HG03066 (cell line): ENCODE results near the gene PTPRE.
A peak's percentile ranks its signal among the peaks of the same experiment; 100 is the strongest.

Experiments
- ATAC-seq: cut with Tn5 transposase; IDR thresholded peaks from one replicate; pipeline ENCODE4 v1.9.1; 2021; ENCODE audit warnings: low read depth; ENCODE audit not compliant: unreplicated experiment

Gene PTPRE

GRCh38 chr10:128036746-128037543 is 130.0 kb downstream of the PTPRE start:
- no peak for ATAC-seq

DNA sequence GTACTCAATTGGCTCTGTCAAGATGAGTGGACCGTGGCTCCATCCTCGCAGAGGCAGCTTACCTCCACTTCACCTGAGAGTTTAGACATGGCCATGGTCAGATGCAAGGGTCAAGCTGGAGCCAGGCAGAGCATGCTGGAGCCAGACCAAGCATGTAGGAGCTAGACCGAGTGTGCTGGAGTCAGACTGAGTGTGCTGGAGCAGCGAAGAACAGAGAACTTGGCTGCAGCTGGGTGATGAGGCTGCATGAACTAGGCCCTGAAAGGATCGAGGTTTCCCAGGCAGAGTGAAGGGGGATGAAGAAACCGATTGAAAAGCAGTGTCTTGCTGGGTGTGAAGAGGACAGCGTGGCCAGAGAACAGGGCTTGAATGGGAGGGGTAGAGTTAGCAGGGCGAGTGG is 133.2 kb downstream of the PTPRE start:
- no peak for ATAC-seq

GRCh38 chr10:128040681-128041080 is 133.8 kb downstream of the PTPRE start:
- no peak for ATAC-seq

GRCh38 chr10:128042131-128042610 is 135.3 kb downstream of the PTPRE start:
- no peak for ATAC-seq

DNA sequence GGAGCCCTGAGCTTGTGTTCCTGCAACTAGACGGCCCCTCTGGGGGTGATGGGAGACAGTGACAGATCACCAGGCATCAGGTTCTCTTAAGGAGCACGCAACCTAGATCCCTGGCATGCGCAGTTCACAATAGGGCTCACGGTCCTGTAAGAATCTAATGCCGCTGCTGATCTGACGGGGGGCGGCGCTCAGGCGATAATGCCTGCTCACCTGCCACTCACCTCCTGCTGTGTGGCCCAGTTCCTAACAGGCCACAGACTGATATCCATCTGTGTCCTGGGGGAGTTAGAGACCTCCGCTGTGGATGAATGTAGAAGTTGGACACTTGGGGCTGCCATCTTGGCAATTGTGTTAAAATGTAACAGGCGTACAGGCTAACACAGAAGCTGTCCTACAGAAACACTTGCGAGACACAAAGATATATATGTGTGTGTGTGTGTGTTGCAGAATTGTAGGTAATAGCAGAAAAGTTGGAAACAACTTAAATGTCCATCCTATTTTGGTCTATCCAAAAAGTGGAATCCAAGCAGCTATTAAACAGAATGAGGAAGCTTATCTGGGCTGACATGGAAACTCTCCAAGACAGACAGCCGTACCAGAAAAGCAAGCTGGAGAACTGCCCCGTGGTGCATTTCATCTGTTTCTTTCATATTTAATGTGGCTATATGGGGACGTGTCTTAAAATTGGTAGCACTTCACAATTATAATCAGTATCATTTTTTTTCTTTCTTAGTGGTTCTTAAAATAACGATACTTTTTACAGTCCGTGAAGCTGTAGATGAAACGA is 136.5 kb downstream of the PTPRE start:
- ATAC-seq: no peak

DNA sequence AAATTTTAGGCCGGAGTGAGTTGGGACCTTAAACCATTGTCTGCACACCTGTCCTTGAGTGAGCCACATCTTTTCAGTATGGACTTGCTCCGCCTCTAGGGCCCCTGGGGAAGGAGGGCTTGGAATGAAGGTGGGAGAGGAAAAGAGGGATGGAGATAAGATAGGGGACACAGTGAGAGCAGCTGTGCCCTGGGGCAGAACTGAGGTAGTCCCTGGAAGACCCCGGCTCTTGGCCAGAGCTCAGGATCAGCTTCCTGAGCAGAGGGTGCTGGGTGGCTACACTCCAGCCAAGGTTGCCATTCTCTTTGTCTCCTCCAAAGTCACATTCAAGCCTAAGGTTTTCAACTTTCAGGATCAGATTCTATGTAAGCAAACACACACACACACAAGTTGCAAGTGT is 137.3 kb downstream of the PTPRE start:
- no peak for ATAC-seq

DNA sequence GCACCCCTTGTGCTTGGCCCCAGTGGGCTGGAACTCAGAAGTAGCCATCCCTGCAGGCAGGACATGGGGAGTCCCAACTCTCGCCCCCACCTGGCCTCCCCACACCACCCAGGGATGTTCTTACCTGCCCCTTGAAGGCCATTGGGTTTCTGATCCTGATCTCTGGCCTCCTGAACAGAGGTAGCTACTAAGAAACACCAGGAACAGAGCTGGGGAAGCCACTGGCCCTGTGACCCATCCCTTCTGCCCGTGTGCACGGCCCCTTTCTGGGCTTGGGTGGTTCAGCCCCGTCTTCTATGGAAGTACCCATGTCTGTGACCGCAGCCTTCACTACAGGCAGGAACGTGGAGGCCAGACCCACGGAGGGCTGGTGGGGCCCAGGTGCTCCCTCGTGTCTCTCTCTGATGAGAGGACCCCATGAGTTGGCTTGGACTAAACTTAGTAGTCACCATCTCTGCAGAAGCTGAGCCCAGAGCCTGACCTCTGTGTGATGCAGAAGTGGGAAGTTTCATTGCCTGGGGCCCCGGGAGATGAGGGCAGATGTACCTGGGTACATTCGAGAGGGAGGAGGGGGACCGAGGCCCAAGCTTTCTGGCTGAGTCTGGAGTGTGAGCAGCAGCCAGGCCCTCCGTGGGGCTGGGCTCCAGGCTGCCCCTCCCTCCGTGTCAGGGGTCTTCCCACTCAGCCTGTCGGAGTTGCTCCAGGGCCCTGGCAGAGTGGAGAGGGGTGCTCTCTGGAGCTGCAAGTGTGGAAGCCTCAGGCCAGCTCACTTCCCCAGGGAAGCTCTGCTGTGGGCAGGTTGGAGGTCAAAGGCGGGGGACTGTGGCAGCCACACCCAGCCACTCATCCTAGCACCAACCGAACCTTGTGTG is 138.3 kb downstream of the PTPRE start:
- no peak for ATAC-seq

- ATAC-seq: no peak
These were observed 138.9 kb downstream of the PTPRE start for GRCh38 chr10:128045833-128046120.

DNA sequence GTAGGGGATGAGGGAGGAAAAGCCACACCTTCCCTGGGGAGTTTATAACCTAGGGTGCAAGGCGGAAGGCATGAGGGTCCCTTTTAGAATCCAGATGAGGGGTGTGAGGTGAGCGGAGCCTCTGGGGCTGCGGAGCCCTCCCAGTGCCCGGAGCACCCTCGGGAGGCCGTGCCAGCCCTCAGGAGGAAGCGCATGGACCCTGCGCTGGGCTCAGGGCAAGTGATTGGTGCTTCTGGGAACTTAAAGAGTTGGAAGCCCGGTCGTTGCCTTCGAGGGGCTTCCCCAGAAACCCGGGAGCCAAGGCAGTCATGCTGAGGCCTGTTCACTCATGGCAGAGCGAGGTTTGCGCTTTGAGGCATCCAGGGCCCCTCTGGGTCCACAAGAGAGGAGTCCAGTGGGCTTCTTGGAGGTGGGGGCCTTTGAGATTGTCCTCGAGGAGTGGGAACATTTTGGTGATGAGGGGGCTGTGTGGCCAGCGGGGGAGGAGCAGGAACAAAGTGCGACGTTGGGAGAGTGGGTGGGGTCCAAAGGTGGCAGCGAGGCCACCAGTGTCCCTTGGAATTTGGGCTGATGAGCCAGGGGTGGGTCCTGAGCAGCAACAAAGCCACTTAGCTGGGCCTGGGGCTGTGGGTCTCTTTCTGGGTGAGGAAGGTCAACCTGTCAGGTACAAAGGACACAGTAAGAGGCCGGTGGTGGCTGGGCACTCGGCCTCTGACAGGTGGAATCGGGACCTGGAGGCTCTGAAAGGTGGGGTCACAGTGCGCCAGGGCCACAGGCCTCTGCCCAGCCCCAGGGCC is 139.5 kb downstream of the PTPRE start:
- no peak for ATAC-seq

- ATAC-seq: peak; percentile 0
These were observed 140.0 kb downstream of the PTPRE start for GRCh38 chr10:128046953-128047290.

GRCh38 chr10:128047351-128047750 is 140.4 kb downstream of the PTPRE start:
- ATAC-seq: peak; percentile 98

- peak; percentile 29 for ATAC-seq
These were observed 141.3 kb downstream of the PTPRE start for GRCh38 chr10:128047991-128048818.

- no peak for ATAC-seq
These were observed 141.9 kb downstream of the PTPRE start for GRCh38 chr10:128048819-128049210.

DNA sequence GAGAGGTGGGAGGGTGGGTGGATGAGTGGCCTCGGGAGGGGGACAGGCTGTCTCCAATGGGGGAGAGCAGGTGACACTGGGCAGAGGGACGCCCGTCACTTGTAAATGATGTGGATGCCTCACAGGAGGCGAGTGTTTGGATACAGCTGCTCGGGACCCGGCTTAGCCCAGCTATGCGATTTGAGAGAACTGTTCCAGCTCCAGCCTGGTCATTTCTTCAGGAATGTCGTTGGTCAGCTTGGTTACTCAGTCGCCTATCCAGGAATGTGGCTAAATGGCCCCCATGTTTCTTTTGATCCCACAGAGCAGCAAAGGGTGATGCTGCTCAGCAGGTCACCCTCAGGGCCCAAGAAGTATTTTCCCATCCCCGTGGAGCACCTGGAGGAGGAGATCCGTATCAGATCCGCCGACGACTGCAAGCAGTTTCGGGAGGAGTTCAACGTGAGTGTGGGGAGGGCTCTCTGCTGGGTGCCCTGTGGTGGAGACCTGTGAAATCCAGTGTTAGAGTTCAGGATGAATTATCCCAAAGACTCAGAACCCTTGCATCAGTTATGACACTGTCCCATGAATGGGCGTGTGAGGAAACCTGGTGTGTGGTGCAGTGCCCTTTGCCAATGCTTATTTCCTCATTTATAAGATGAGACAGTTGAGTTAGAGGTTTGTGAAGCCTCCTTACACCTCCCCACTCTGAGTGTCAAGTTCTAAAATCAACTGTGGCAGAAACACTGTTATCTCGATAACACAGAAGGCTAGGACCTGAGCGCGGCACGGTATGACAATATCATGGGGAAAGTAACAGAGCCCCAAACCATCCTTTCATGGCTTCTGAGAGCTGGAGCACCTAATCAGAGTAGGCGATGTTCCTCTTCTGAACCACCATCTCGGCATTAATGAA is 142.6 kb downstream of the PTPRE start:
- no peak for ATAC-seq

- no peak for ATAC-seq
These were observed 143.2 kb downstream of the PTPRE start for GRCh38 chr10:128050121-128050516.

- no peak for ATAC-seq
These were observed 144.0 kb downstream of the PTPRE start for GRCh38 chr10:128050936-128051335.

DNA sequence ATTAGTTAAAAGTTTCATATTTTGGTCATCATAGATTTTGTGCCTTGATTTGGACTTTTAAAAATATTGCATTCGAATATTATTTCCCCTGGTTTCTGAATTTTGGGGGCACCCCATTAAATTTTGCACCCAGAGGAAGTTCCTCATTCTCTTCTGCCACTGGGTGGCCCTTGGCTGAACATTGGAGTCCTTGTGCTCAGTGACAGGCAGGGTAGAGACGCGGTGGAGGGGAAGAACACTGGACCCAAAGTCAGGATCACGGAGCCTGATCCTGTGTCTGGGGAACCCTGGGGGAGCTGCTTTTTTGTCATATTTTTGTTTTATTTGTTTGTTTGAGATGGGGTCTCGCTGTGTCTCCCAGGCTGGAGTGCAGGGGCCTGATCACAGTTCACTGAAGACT is 144.6 kb downstream of the PTPRE start:
- no peak for ATAC-seq

- ATAC-seq: no peak
These were observed 145.8 kb downstream of the PTPRE start for GRCh38 chr10:128052696-128053095.

GRCh38 chr10:128053356-128053755 is 146.5 kb downstream of the PTPRE start:
- no peak for ATAC-seq
